ENCODE measurements around the gene MYBBP1A. TPM values are rescaled to one million over a fixed set of nuclear protein-coding genes. Genes with fewer than 3 reads are reported as not detected.
A peak's percentile ranks its signal among the peaks of the same experiment; 100 is the strongest.

Gene MYBBP1A
- total RNA-seq, 3 donors from 2014 or later (not counting 1 experiment from before 2014, with no cell fraction given), result 50.5 to 58.1 (median 52.7) TPM

GRCh38 chr17:4511199-4511932 lies 43.8 kb downstream of the MYBBP1A start:
- Histone ChIP-seq H3K9me3 (ENCODE audit: control insufficient read depth, insufficient read depth, low read length) (no peaks in the 10 kb centered on the region), H3K4me3 (ENCODE audit: low read length) (no peak overlapping the region), H3K27ac (ENCODE audit: low read length) (no peak overlapping the region), H3K36me3 (ENCODE audit: control insufficient read depth, insufficient read depth, low read length) (no peaks in the 10 kb centered on the region), H3K4me1 (ENCODE audit: control insufficient read depth, insufficient read depth, low read length) (peaks cover 27% of the 10 kb centered on the region), H3K27me3 (ENCODE audit: control insufficient read depth, insufficient read depth, low read length) (no peaks in the 10 kb centered on the region)
- Mint-ChIP-seq H3K27ac (peak overlapping the region in 1 of 2 donors; percentile 32), H3K4me3 (no peak overlapping the region), H3K36me3 (no peaks in the 10 kb centered on the region), H3K9me3 (no peaks in the 10 kb centered on the region), H3K27me3 (ENCODE audit: low read depth in 2 of 2) (peaks cover 5 to 27% of the 10 kb centered on the region in 2 donors), H3K4me1 (peaks cover 19 to 30% of the 10 kb centered on the region in 2 donors)
- ATAC-seq, result no peak
- intact Hi-C loops (cut with micrococcal nuclease), result no loop called here
- 79% methylated on average over 10 of the region's 10 CpGs for WGBS (ENCODE audit: insufficient coverage)
- DNase-seq, result no peak
- TF ChIP-seq, protein P1, sequence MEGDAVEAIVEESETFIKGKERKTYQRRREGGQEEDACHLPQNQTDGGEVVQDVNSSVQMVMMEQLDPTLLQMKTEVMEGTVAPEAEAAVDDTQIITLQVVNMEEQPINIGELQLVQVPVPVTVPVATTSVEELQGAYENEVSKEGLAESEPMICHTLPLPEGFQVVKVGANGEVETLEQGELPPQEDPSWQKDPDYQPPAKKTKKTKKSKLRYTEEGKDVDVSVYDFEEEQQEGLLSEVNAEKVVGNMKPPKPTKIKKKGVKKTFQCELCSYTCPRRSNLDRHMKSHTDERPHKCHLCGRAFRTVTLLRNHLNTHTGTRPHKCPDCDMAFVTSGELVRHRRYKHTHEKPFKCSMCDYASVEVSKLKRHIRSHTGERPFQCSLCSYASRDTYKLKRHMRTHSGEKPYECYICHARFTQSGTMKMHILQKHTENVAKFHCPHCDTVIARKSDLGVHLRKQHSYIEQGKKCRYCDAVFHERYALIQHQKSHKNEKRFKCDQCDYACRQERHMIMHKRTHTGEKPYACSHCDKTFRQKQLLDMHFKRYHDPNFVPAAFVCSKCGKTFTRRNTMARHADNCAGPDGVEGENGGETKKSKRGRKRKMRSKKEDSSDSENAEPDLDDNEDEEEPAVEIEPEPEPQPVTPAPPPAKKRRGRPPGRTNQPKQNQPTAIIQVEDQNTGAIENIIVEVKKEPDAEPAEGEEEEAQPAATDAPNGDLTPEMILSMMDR (IDR thresholded peaks at IDR 0.05), result no peak

DNA sequence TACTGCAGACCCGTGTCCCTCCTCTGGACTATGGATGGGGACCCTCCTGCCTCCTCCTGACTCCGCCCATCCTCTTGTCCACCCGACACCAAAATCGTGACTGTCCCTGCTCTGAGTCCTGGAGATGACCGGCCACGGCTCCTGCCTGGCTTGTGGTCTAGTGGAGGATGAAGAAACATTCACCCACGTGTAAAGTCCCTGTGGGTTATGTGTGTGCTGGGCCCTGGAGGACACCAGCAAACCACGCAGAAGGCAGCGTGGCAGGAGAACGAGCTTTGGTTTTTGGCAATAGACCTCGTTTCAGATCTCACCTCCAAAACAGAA lies 44.6 kb downstream of the MYBBP1A start:
- H3K27ac Mint-ChIP-seq, result peak overlapping the region in 1 of 2 donors; percentile 32
- TF ChIP-seq, protein P1 (IDR thresholded peaks at IDR 0.05), result no peak
- no peaks in the 10 kb centered on the region for H3K36me3 Mint-ChIP-seq
- Histone ChIP-seq H3K4me3 (ENCODE audit: low read length) (no peak overlapping the region), H3K4me1 (ENCODE audit: control insufficient read depth, insufficient read depth, low read length) (peaks cover 27% of the 10 kb centered on the region), H3K9me3 (ENCODE audit: control insufficient read depth, insufficient read depth, low read length) (no peaks in the 10 kb centered on the region), H3K27ac (ENCODE audit: low read length) (no peak overlapping the region), H3K36me3 (ENCODE audit: control insufficient read depth, insufficient read depth, low read length) (no peaks in the 10 kb centered on the region), H3K27me3 (ENCODE audit: control insufficient read depth, insufficient read depth, low read length) (no peaks in the 10 kb centered on the region)
- DNase-seq (no peak), ATAC-seq (no peak)
- H3K9me3 Mint-ChIP-seq, result no peaks in the 10 kb centered on the region
- intact Hi-C loops (cut with micrococcal nuclease), result no loop called here
- peaks cover 19 to 30% of the 10 kb centered on the region in 2 donors for H3K4me1 Mint-ChIP-seq
- WGBS (ENCODE audit: insufficient coverage), result 45% methylated on average over 10 of the region's 11 CpGs
- H3K4me3 Mint-ChIP-seq, result no peak overlapping the region
- peaks cover 8 to 29% of the 10 kb centered on the region in 2 donors for H3K27me3 Mint-ChIP-seq (ENCODE audit: low read depth in 2 of 2)

DNA sequence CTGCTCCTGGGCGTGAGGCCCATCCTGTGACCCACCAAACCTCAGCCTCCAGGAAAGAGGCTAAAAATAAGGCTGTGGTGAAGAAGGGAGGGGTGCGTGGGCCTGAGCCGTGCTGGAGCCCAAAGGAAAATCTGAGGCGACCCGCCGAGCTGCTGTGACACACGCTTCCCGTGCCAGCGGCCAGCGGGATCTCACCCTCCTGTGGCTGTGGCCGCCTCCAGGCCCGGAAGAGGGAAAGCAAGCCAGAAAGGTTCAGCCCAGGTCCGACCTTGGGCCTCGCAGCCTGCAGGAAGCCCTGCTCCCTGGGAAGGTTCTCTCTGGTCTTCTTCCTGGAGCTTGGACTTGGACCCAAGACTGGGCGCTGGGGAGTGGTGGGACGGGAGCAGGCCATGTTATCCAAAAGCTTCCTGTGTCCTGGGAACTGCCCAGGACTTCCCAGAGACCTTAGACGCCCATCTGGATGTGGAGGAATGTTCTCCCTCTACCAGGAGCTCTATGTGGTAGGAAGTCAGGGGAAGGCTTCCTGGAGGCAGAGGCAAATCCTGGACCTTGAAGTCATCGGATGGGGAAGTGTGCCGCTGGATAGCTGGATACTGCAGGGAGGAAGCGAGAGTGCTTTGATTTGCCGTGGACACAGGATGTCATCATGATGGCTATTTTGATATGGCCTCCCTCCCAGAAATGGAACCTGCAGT lies 45.1 kb downstream of the MYBBP1A start:
- H3K4me3 Mint-ChIP-seq, result peak overlapping the region; percentile 64
- ATAC-seq (peak in 1 of 3 donors; percentile 17), DNase-seq (no peak)
- Histone ChIP-seq H3K4me3 (ENCODE audit: low read length) (no peak overlapping the region), H3K27ac (ENCODE audit: low read length) (no peak overlapping the region), H3K4me1 (ENCODE audit: control insufficient read depth, insufficient read depth, low read length) (peaks cover 27% of the 10 kb centered on the region), H3K36me3 (ENCODE audit: control insufficient read depth, insufficient read depth, low read length) (no peaks in the 10 kb centered on the region), H3K9me3 (ENCODE audit: control insufficient read depth, insufficient read depth, low read length) (no peaks in the 10 kb centered on the region), H3K27me3 (ENCODE audit: control insufficient read depth, insufficient read depth, low read length) (peaks cover under 1% of the 10 kb centered on the region)
- peaks cover 19 to 30% of the 10 kb centered on the region in 2 donors for H3K4me1 Mint-ChIP-seq
- peaks cover 11 to 34% of the 10 kb centered on the region in 2 donors for H3K27me3 Mint-ChIP-seq (ENCODE audit: low read depth in 2 of 2)
- peak overlapping the region in 1 of 2 donors; percentile 78 for H3K27ac Mint-ChIP-seq
- H3K36me3 Mint-ChIP-seq, result no peaks in the 10 kb centered on the region
- H3K9me3 Mint-ChIP-seq, result no peaks in the 10 kb centered on the region
- intact Hi-C loops (cut with micrococcal nuclease), result no loop called here
- TF ChIP-seq, protein P1 (IDR thresholded peaks at IDR 0.05), result no peak
- 53% methylated on average over 21 of the region's 21 CpGs for WGBS (ENCODE audit: insufficient coverage)

All from natural killer cell (primary cell).